ENCODE measurements around the gene SQSTM1.
A peak's percentile ranks its signal among the peaks of the same experiment; 100 is the strongest.
"Not testable (repeated sequence)": the region's sequence is repeated elsewhere in the genome, so short reads cannot be mapped to it uniquely, and the experiment has no call there.

The SQSTM1 gene

GRCh38 chr5:179827680-179828079 lies 7.0 kb downstream of the SQSTM1 start:
- DNase-seq = peak; percentile 42

GRCh38 chr5:179828756-179829421 lies 8.2 kb downstream of the SQSTM1 start:
- DNase-seq = no peak

GRCh38 chr5:179829732-179830435 lies 9.2 kb downstream of the SQSTM1 start:
- no peak for DNase-seq

- no peak for DNase-seq
These were observed 10.2 kb downstream of the SQSTM1 start for GRCh38 chr5:179830818-179831468.

GRCh38 chr5:179832039-179832745 lies 11.5 kb downstream of the SQSTM1 start:
- no peak for DNase-seq

GRCh38 chr5:179833056-179833708 lies 12.5 kb downstream of the SQSTM1 start:
- DNase-seq = no peak

- DNase-seq = no peak
These were observed 13.0 kb downstream of the SQSTM1 start for GRCh38 chr5:179833709-179834070.

- DNase-seq = no peak
These were observed 13.4 kb downstream of the SQSTM1 start for GRCh38 chr5:179834120-179834519.

- not testable (repeated sequence) for DNase-seq
These were observed 14.2 kb downstream of the SQSTM1 start for GRCh38 chr5:179834871-179835270.

GRCh38 chr5:179836225-179837019 lies 15.7 kb downstream of the SQSTM1 start:
- DNase-seq = peak; percentile 83

GRCh38 chr5:179837076-179838011 lies 16.6 kb downstream of the SQSTM1 start:
- DNase-seq = no peak

GRCh38 chr5:179839328-179840256 lies 18.9 kb downstream of the SQSTM1 start:
- no peak for DNase-seq

GRCh38 chr5:179840321-179840720 lies 19.6 kb downstream of the SQSTM1 start:
- DNase-seq = no peak

- no peak for DNase-seq
These were observed 20.1 kb downstream of the SQSTM1 start for GRCh38 chr5:179840766-179841165.

- DNase-seq = no peak
These were observed 20.9 kb downstream of the SQSTM1 start for GRCh38 chr5:179841621-179842020.

- DNase-seq = no peak
These were observed 32.4 kb downstream of the SQSTM1 start for GRCh38 chr5:179852993-179853547.

- no peak for DNase-seq
These were observed 33.7 kb downstream of the SQSTM1 start for GRCh38 chr5:179854356-179854755.

GRCh38 chr5:179858241-179858585 lies 37.5 kb downstream of the SQSTM1 start:
- DNase-seq = peak; percentile 37
